ENCODE results near the gene TCF12. TPM values are rescaled to one million over a fixed set of nuclear protein-coding genes. Genes with fewer than 3 reads are reported as not detected.

Gene TCF12
- total RNA-seq, 1 experiment from 2014 or later = 102 TPM

- in situ Hi-C loops (cut with HindIII; ENCODE audit: low pct_unique_long_range_greater_than_20kb, low sequenced_read_pairs) = no loop called here
Measured at GRCh38 chr15:57237676-57238075, 319.2 kb downstream of the TCF12 start.

GRCh38 chr15:57245130-57245529, 326.7 kb downstream of the TCF12 start:
- H3K36me3 ChIP-seq (ENCODE audit: control insufficient read depth, insufficient read depth, low read length) = no peaks in the 10 kb centered on the region; the same call in 1 of the 2 replicates
- H3K4me1 ChIP-seq (ENCODE audit: control insufficient read depth, insufficient read depth, low read length) = no peaks in the 10 kb centered on the region
- H3K27me3 ChIP-seq (ENCODE audit: control insufficient read depth, insufficient read depth, low read length) = no peaks in the 10 kb centered on the region
- H3K9me3 ChIP-seq (ENCODE audit: control insufficient read depth, insufficient read depth, low read depth, low read length) = no peaks in the 10 kb centered on the region
- CTCF ChIA-PET = interaction anchor here (0.6 kb wide), 2 partner anchors 128 to 377 kb away, joined by 3 read pairs; no protein-coding TSS in a partner anchor
- H3K27ac ChIP-seq (ENCODE audit: low read length) = no peak overlapping the region
- DNase-seq (ENCODE audit: low read depth, low spot score) (no peak), ATAC-seq (no peak)
- POLR2A ChIA-PET = no interaction called here
- H3K4me3 ChIP-seq (ENCODE audit: low read depth in 2 of 2, low read length in 2 of 2) = no peak overlapping the region
- in situ Hi-C loops (cut with HindIII; ENCODE audit: low pct_unique_long_range_greater_than_20kb, low sequenced_read_pairs) (no loop called here), intact Hi-C loops (cut with micrococcal nuclease; ENCODE audit: unreplicated experiment) (no loop called here)
- TF ChIP-seq CTCF (IDR thresholded peaks at IDR 0.05) (no peak), REST (IDR thresholded peaks at IDR 0.05; ENCODE audit: insufficient read depth in 1 of 2, low read depth in 2 of 2, low read length in 1 of 2) (no peak), SIN3A (IDR thresholded peaks at IDR 0.05; ENCODE audit: borderline replicate concordance, insufficient read depth, low read depth, low read length) (no peak), POLR2AphosphoS5 (IDR thresholded peaks at IDR 0.05; ENCODE audit: low read depth, low read length) (no peak), TCF7L2 (IDR thresholded peaks at IDR 0.05; ENCODE audit: low read depth, low read length) (no peak)
- BruUV-seq (replicated peaks) = no TSS peak

More at GRCh38 chr15:57237676-57238075, 319.2 kb downstream of the TCF12 start:
- no peaks in the 10 kb centered on the region for H3K9me3 ChIP-seq (ENCODE audit: control insufficient read depth, insufficient read depth, low read depth, low read length)
- H3K27ac ChIP-seq (ENCODE audit: low read length) = no peak overlapping the region
- ChIA-PET POLR2A (no interaction called here), CTCF (no interaction called here)
- DNase-seq (ENCODE audit: low read depth, low spot score) = no peak
- no peak for TF ChIP-seq SIN3A (IDR thresholded peaks at IDR 0.05; ENCODE audit: borderline replicate concordance, insufficient read depth, low read depth, low read length)
- TF ChIP-seq CTCF (IDR thresholded peaks at IDR 0.05) = no peak
- no peak for TF ChIP-seq REST (IDR thresholded peaks at IDR 0.05; ENCODE audit: insufficient read depth in 1 of 2, low read depth in 2 of 2, low read length in 1 of 2)
- TF ChIP-seq TCF7L2 (IDR thresholded peaks at IDR 0.05; ENCODE audit: low read depth, low read length) = no peak
- no peak for TF ChIP-seq POLR2AphosphoS5 (IDR thresholded peaks at IDR 0.05; ENCODE audit: low read depth, low read length)
- intact Hi-C loops (cut with micrococcal nuclease; ENCODE audit: unreplicated experiment) = no loop called here
- no peak for ATAC-seq
- no TSS peak for BruUV-seq (replicated peaks)
- no peaks in the 10 kb centered on the region for H3K4me1 ChIP-seq (ENCODE audit: control insufficient read depth, insufficient read depth, low read length)
- no peaks in the 10 kb centered on the region for H3K27me3 ChIP-seq (ENCODE audit: control insufficient read depth, insufficient read depth, low read length)
- H3K36me3 ChIP-seq (ENCODE audit: control insufficient read depth, insufficient read depth, low read length) = peaks cover 5% of the 10 kb centered on the region; the same call in 1 of the 2 replicates
- no peak overlapping the region for H3K4me3 ChIP-seq (ENCODE audit: low read depth in 2 of 2, low read length in 2 of 2)
